Hematopoietic multipotent progenitor cell treated with erythropoietin and hydrocortisone succinate and interleukin-3 and kit ligand, for 17 days (in vitro differentiated cells): ENCODE data around the gene RAP1GAP.

Source experiments
- DNase-seq: peaks from one replicate; pipeline ENCODE4 v3.0.0-alpha.2; 2015; ENCODE audit warnings: low spot score

The RAP1GAP gene

GRCh38 chr1:21662426-21663247, 6.5 kb downstream of the RAP1GAP start:
- no peak for DNase-seq

- DNase-seq = no peak
Observed at GRCh38 chr1:21661886-21662285, 7.3 kb downstream of the RAP1GAP start.

GRCh38 chr1:21659924-21660326, 9.2 kb downstream of the RAP1GAP start:
- DNase-seq = no peak

GRCh38 chr1:21659099-21659923, 9.8 kb downstream of the RAP1GAP start:
- DNase-seq = peak; percentile 80

GRCh38 chr1:21657456-21658190, 11.5 kb downstream of the RAP1GAP start:
- no peak for DNase-seq

- no peak for DNase-seq
Observed at GRCh38 chr1:21655748-21656147, 13.4 kb downstream of the RAP1GAP start.

GRCh38 chr1:21655259-21655658, 13.9 kb downstream of the RAP1GAP start:
- no peak for DNase-seq

- no peak for DNase-seq
Observed at GRCh38 chr1:21654209-21654608, 14.9 kb downstream of the RAP1GAP start.

- DNase-seq = no peak
Observed at GRCh38 chr1:21653744-21654100, 15.4 kb downstream of the RAP1GAP start.

- no peak for DNase-seq
Observed at GRCh38 chr1:21652937-21653743, 16.0 kb downstream of the RAP1GAP start.

- DNase-seq = no peak
Observed at GRCh38 chr1:21652101-21652936, 16.8 kb downstream of the RAP1GAP start.

GRCh38 chr1:21651214-21652042, 17.7 kb downstream of the RAP1GAP start:
- peak; percentile 33 for DNase-seq

- DNase-seq = no peak
Observed at GRCh38 chr1:21650400-21650799, 18.8 kb downstream of the RAP1GAP start.

GRCh38 chr1:21649315-21649714, 19.8 kb downstream of the RAP1GAP start:
- no peak for DNase-seq

- DNase-seq = no peak
Observed at GRCh38 chr1:21648791-21649190, 20.4 kb downstream of the RAP1GAP start.

- no peak for DNase-seq
Observed at GRCh38 chr1:21648352-21648730, 20.8 kb downstream of the RAP1GAP start.

- peak; percentile 46 for DNase-seq
Observed at GRCh38 chr1:21647431-21648351, 21.5 kb downstream of the RAP1GAP start.

GRCh38 chr1:21645550-21645949, 23.6 kb downstream of the RAP1GAP start:
- DNase-seq = no peak

GRCh38 chr1:21644906-21645305, 24.3 kb downstream of the RAP1GAP start:
- DNase-seq = no peak
